Trophoblast cell (in vitro differentiated cells and primary cell): ENCODE data around the gene OGT.

Source experiments
- DNase-seq, 2 donors: peaks; one replicate each; pipeline ENCODE4 v3.0.0-alpha.2; 2016
- H2AFZ ChIP-seq: 2 replicates; pipeline ENCODE4 v1.6.1; 2013; ENCODE audit warnings: low read length, moderate library complexity, mild to moderate bottlenecking; ENCODE audit not compliant: insufficient read depth, poor library complexity
- H2AK5ac ChIP-seq: 2 replicates; pipeline ENCODE4 v1.6.1; 2013; ENCODE audit warnings: mild to moderate bottlenecking, low read length
- H2BK120ac ChIP-seq: 2 replicates; pipeline ENCODE4 v1.6.1; 2013; ENCODE audit warnings: low read length, mild to moderate bottlenecking, moderate library complexity; ENCODE audit not compliant: insufficient read depth, poor library complexity
- H2BK12ac ChIP-seq: 2 replicates; pipeline ENCODE4 v1.6.1; 2013; ENCODE audit warnings: mild to moderate bottlenecking, low read length, moderate library complexity
- H2BK5ac ChIP-seq: 2 replicates; pipeline ENCODE4 v1.6.1; 2013; ENCODE audit warnings: low read length, low read depth, moderate library complexity, mild to moderate bottlenecking; ENCODE audit not compliant: poor library complexity
- H3K14ac ChIP-seq: 2 replicates; pipeline ENCODE4 v1.6.1; 2013; ENCODE audit warnings: mild to moderate bottlenecking, low read length
- H3K18ac ChIP-seq: 2 replicates; pipeline ENCODE4 v1.6.1; 2013; ENCODE audit warnings: mild to moderate bottlenecking, low read length
- H3K23ac ChIP-seq: 2 replicates; pipeline ENCODE4 v1.6.1; 2013; ENCODE audit warnings: low read length
- H3K27ac ChIP-seq: 2 replicates; pipeline ENCODE4 v1.5.1; 2013; ENCODE audit warnings: low read depth, mild to moderate bottlenecking, inconsistent platforms, low read length, moderate library complexity
- H3K27me3 ChIP-seq: 2 replicates; pipeline ENCODE4 v1.6.1; 2013; ENCODE audit warnings: inconsistent platforms, mild to moderate bottlenecking, low read length, moderate library complexity; ENCODE audit not compliant: insufficient read depth
- H3K36me3 ChIP-seq, 2 experiments: 1 replicate in 1 of 2; 2 replicates in 1 of 2; pipeline ENCODE4 v1.6.1; 2013; ENCODE audit warnings: low read length in 2 of 2, mild to moderate bottlenecking in 2 of 2, moderate library complexity in 1 of 2; ENCODE audit not compliant: insufficient read depth in 2 of 2, control insufficient read depth in 1 of 2
- H3K4ac ChIP-seq: 2 replicates; pipeline ENCODE4 v1.6.1; 2013; ENCODE audit warnings: low read depth, mild to moderate bottlenecking, low read length, moderate library complexity
- H3K4me1 ChIP-seq, 2 experiments: 1 replicate in 1 of 2; 2 replicates in 1 of 2; pipeline ENCODE4 v1.6.1; 2013; ENCODE audit warnings: low read length in 2 of 2, mild to moderate bottlenecking in 2 of 2, moderate library complexity in 1 of 2; ENCODE audit not compliant: insufficient read depth in 2 of 2, control insufficient read depth in 1 of 2
- H3K4me2 ChIP-seq: 2 replicates; pipeline ENCODE4 v1.6.1; 2013; ENCODE audit warnings: inconsistent platforms, mild to moderate bottlenecking, low read length, moderate library complexity
- H3K4me3 ChIP-seq: 2 replicates; pipeline ENCODE4 v1.5.1; 2013; ENCODE audit warnings: mild to moderate bottlenecking, low read depth, low read length, inconsistent platforms
- H3K79me1 ChIP-seq: one replicate; pipeline ENCODE4 v1.6.1; 2013; ENCODE audit warnings: low read length
- H3K79me2 ChIP-seq: 2 replicates; pipeline ENCODE4 v1.6.1; 2013; ENCODE audit warnings: low read length, mild to moderate bottlenecking; ENCODE audit not compliant: control insufficient read depth, insufficient read depth, poor library complexity
- H3K9ac ChIP-seq: 2 replicates; pipeline ENCODE4 v1.6.1; 2013; ENCODE audit warnings: mild to moderate bottlenecking, low read length
- H3K9me3 ChIP-seq: 2 replicates; pipeline ENCODE4 v1.6.1; 2013; ENCODE audit warnings: low read depth, mild to moderate bottlenecking, control low read depth, inconsistent platforms, low read length; ENCODE audit not compliant: insufficient read depth
- H4K12ac ChIP-seq: 2 replicates; pipeline ENCODE4 v1.6.1; 2013; ENCODE audit warnings: low read depth, mild to moderate bottlenecking, low read length, moderate library complexity
- H4K8ac ChIP-seq: 2 replicates; pipeline ENCODE4 v1.6.1; 2013; ENCODE audit warnings: low read depth, mild to moderate bottlenecking, low read length, moderate library complexity
- H4K91ac ChIP-seq: one replicate; pipeline ENCODE4 v1.6.1; 2013; ENCODE audit warnings: low read depth, mild to moderate bottlenecking, low read length, moderate library complexity
- WGBS: extraction: QIAGEN DNeasy Blood & Tissue Kit; methylation state at CpG from one replicate; pipeline ENCODE4 v1.1.7; 2013; ENCODE audit warnings: missing lambda C conversion rate; ENCODE audit not compliant: insufficient read length, insufficient coverage; ENCODE audit errors: extremely low coverage; 5-methylcytosine and 5-hydroxymethylcytosine counted together

OGT gene

GRCh38 chrX:71533516-71533850, 579 bp downstream of the OGT start:
- WGBS, result no CpG with 5 or more reads among the region's 12 CpGs
- Histone ChIP-seq H3K23ac (no peak overlapping the region), H3K18ac (peak overlapping the region; percentile 17)

GRCh38 chrX:71533851-71534561, 1.1 kb downstream of the OGT start:
- H3K9me3 ChIP-seq, result no peaks in the 10 kb centered on the region
- peak overlapping the region; percentile 90 for H4K91ac ChIP-seq
- H3K79me1 ChIP-seq, result peaks cover 14% of the 10 kb centered on the region
- peak overlapping the region; percentile 28 for H3K14ac ChIP-seq
- peak overlapping the region; percentile 71 for H3K27ac ChIP-seq
- no peak overlapping the region for H2BK12ac ChIP-seq
- no peaks in the 10 kb centered on the region for H3K27me3 ChIP-seq
- peaks cover 18% of the 10 kb centered on the region for H3K79me2 ChIP-seq
- peaks cover 3 to 4% of the 10 kb centered on the region in 2 experiments for H3K36me3 ChIP-seq
- H3K18ac ChIP-seq, result peak overlapping the region; percentile 17
- H3K23ac ChIP-seq, result no peak overlapping the region
- no peaks in the 10 kb centered on the region for H3K4me1 ChIP-seq
- H3K4me3 ChIP-seq, result peak overlapping the region; percentile 93
- peak overlapping the region; percentile 90 for H3K4ac ChIP-seq
- H3K4me2 ChIP-seq, result peak overlapping the region; percentile 74
- peak overlapping the region; percentile 25 for H2AFZ ChIP-seq
- H4K8ac ChIP-seq, result peak overlapping the region; percentile 58
- H2BK5ac ChIP-seq, result peak overlapping the region; percentile 21
- peak; percentile 2 to 30 for DNase-seq
- WGBS, result no CpG with 5 or more reads among the region's 31 CpGs
- H2BK120ac ChIP-seq, result peak overlapping the region; percentile 6
- H4K12ac ChIP-seq, result peak overlapping the region; percentile 7
- peak overlapping the region; percentile 97 for H3K9ac ChIP-seq
- no peak overlapping the region for H2AK5ac ChIP-seq

More at GRCh38 chrX:71533516-71533850, 579 bp downstream of the OGT start:
- Histone ChIP-seq H2BK12ac (no peak overlapping the region), H3K9me3 (no peaks in the 10 kb centered on the region), H3K14ac (peak overlapping the region; percentile 93), H2BK120ac (no peak overlapping the region), H3K27ac (peak overlapping the region; percentile 71), H3K4ac (peak overlapping the region; percentile 90), H2AK5ac (no peak overlapping the region), H4K8ac (peak overlapping the region; percentile 58), H3K4me3 (peak overlapping the region; percentile 93), H3K9ac (peak overlapping the region; percentile 97), H3K27me3 (no peaks in the 10 kb centered on the region), H3K36me3 (peaks cover 3 to 4% of the 10 kb centered on the region in 2 experiments), H3K79me2 (peaks cover 18% of the 10 kb centered on the region), H4K12ac (peak overlapping the region; percentile 7), H3K4me1 (no peaks in the 10 kb centered on the region), H2AFZ (no peak overlapping the region), H3K79me1 (peaks cover 14% of the 10 kb centered on the region), H2BK5ac (no peak overlapping the region), H4K91ac (peak overlapping the region; percentile 90), H3K4me2 (peak overlapping the region; percentile 74)
- DNase-seq, result peak; percentile 2 to 15

GRCh38 chrX:71534773-71535544, 2.1 kb downstream of the OGT start:
- Histone ChIP-seq H4K8ac (no peak overlapping the region), H4K91ac (no peak overlapping the region), H3K4ac (peak overlapping the region; percentile 62), H3K27me3 (no peaks in the 10 kb centered on the region), H2AFZ (no peak overlapping the region), H3K4me3 (no peak overlapping the region), H4K12ac (no peak overlapping the region), H3K36me3 (peaks cover 3 to 5% of the 10 kb centered on the region in 2 experiments), H3K4me1 (no peaks in the 10 kb centered on the region), H3K4me2 (peak overlapping the region; percentile 74), H2BK120ac (no peak overlapping the region), H2BK5ac (no peak overlapping the region), H2AK5ac (no peak overlapping the region), H3K23ac (no peak overlapping the region), H3K18ac (no peak overlapping the region), H2BK12ac (no peak overlapping the region), H3K14ac (no peak overlapping the region), H3K9me3 (no peaks in the 10 kb centered on the region), H3K79me2 (peaks cover 21% of the 10 kb centered on the region), H3K79me1 (peaks cover 14% of the 10 kb centered on the region), H3K9ac (no peak overlapping the region), H3K27ac (no peak overlapping the region)
- DNase-seq, result no peak
- no CpG with 5 or more reads among the region's 9 CpGs for WGBS

GRCh38 chrX:71536285-71536684, 3.4 kb downstream of the OGT start:
- no peak overlapping the region for H2BK120ac ChIP-seq
- no peak overlapping the region for H4K12ac ChIP-seq
- H3K23ac ChIP-seq, result no peak overlapping the region
- peak overlapping the region; percentile 95 for H3K4ac ChIP-seq
- H3K27ac ChIP-seq, result no peak overlapping the region
- no peak overlapping the region for H3K18ac ChIP-seq
- no peak overlapping the region for H2AFZ ChIP-seq
- H3K14ac ChIP-seq, result no peak overlapping the region
- H4K91ac ChIP-seq, result no peak overlapping the region
- peaks cover 3 to 5% of the 10 kb centered on the region in 2 experiments for H3K36me3 ChIP-seq
- H3K79me1 ChIP-seq, result peaks cover 14% of the 10 kb centered on the region
- no peak for DNase-seq
- H3K4me1 ChIP-seq, result no peaks in the 10 kb centered on the region
- H2BK5ac ChIP-seq, result no peak overlapping the region
- no peaks in the 10 kb centered on the region for H3K9me3 ChIP-seq
- H3K4me2 ChIP-seq, result peak overlapping the region; percentile 22
- WGBS, result no CpG with 5 or more reads among the region's 5 CpGs
- H2BK12ac ChIP-seq, result no peak overlapping the region
- peaks cover 21% of the 10 kb centered on the region for H3K79me2 ChIP-seq
- no peak overlapping the region for H3K9ac ChIP-seq
- no peak overlapping the region for H3K4me3 ChIP-seq
- H4K8ac ChIP-seq, result no peak overlapping the region
- no peak overlapping the region for H2AK5ac ChIP-seq
- no peaks in the 10 kb centered on the region for H3K27me3 ChIP-seq
